Midbrain (tissue), 1 donor: Measurements from ENCODE around the gene ABCG8.
"Not testable (repeated sequence)": the region's sequence is repeated elsewhere in the genome, so short reads cannot be mapped to it uniquely, and the experiment has no call there.

Experiments
- DNase-seq: peaks from one replicate; lab custom pipeline; 2025; lab: John Stamatoyannopoulos, UW

Gene ABCG8

GRCh38 chr2:43872151-43872550, 33.4 kb downstream of the ABCG8 start:
- DNase-seq: no peak

- DNase-seq: no peak
These were observed 36.1 kb downstream of the ABCG8 start for GRCh38 chr2:43874776-43875451.

- DNase-seq: peak; percentile 68
These were observed 39.2 kb downstream of the ABCG8 start for GRCh38 chr2:43877782-43878464.

GRCh38 chr2:43879261-43879660, 40.5 kb downstream of the ABCG8 start:
- DNase-seq: no peak

GRCh38 chr2:43880471-43880870, 41.7 kb downstream of the ABCG8 start:
- no peak for DNase-seq

- no peak for DNase-seq
These were observed 42.2 kb downstream of the ABCG8 start for GRCh38 chr2:43880952-43881351.

- no peak for DNase-seq
These were observed 43.5 kb downstream of the ABCG8 start for GRCh38 chr2:43882312-43882711.

GRCh38 chr2:43884689-43885088, 45.9 kb downstream of the ABCG8 start:
- no peak for DNase-seq

GRCh38 chr2:43885132-43885632, 46.4 kb downstream of the ABCG8 start:
- DNase-seq: no peak

GRCh38 chr2:43887176-43887575, 48.4 kb downstream of the ABCG8 start:
- no peak for DNase-seq

- no peak for DNase-seq
These were observed 50.6 kb downstream of the ABCG8 start for GRCh38 chr2:43889416-43889815.

GRCh38 chr2:43890855-43891254, 52.1 kb downstream of the ABCG8 start:
- no peak for DNase-seq

GRCh38 chr2:43894743-43895142, 56.0 kb downstream of the ABCG8 start:
- no peak for DNase-seq

- DNase-seq: no peak
These were observed 58.1 kb downstream of the ABCG8 start for GRCh38 chr2:43896906-43897305.

- no peak for DNase-seq
These were observed 58.7 kb downstream of the ABCG8 start for GRCh38 chr2:43897492-43897891.

GRCh38 chr2:43898134-43898837, 59.5 kb downstream of the ABCG8 start:
- no peak for DNase-seq

- DNase-seq: no peak
These were observed 60.1 kb downstream of the ABCG8 start for GRCh38 chr2:43898838-43899346.

- no peak for DNase-seq
These were observed 60.8 kb downstream of the ABCG8 start for GRCh38 chr2:43899589-43899988.

- no peak for DNase-seq
These were observed 66.6 kb downstream of the ABCG8 start for GRCh38 chr2:43905371-43905803.

- no peak for DNase-seq
These were observed 67.1 kb downstream of the ABCG8 start for GRCh38 chr2:43905871-43906270.

GRCh38 chr2:43906448-43907109, 67.8 kb downstream of the ABCG8 start:
- no peak for DNase-seq

- DNase-seq: not testable (repeated sequence)
These were observed 72.5 kb downstream of the ABCG8 start for GRCh38 chr2:43911136-43911790.
